SJCRH30 (cell line): Measurements from ENCODE around the gene RNF169. TPM values are rescaled to one million over a fixed set of nuclear protein-coding genes. Genes with fewer than 3 reads are reported as not detected.
A peak's percentile ranks its signal among the peaks of the same experiment; 100 is the strongest.

ENCODE experiments used
- DNase-seq, 2 experiments: peaks; one replicate each; pipeline ENCODE4 v3.0.0-alpha.2; 2015 to 2020
- H3K27ac ChIP-seq: fragments of 250-450 bp; sonication (Bioruptor Pico); 2 replicates; pipeline ENCODE4 v1.5.1; 2020; ENCODE audit warnings: mild to moderate bottlenecking, moderate library complexity
- H3K27me3 ChIP-seq: fragments of 250-450 bp; sonication (Bioruptor Pico); 2 replicates; pipeline ENCODE4 v1.5.1; 2020; ENCODE audit warnings: mild to moderate bottlenecking, moderate library complexity
- H3K36me3 ChIP-seq: fragments of 250-450 bp; sonication (Bioruptor Pico); 2 replicates; pipeline ENCODE4 v1.5.1; 2020; ENCODE audit warnings: mild to moderate bottlenecking, moderate library complexity
- H3K4me1 ChIP-seq: fragments of 250-450 bp; sonication (Bioruptor Pico); 2 replicates; pipeline ENCODE4 v1.5.1; 2020; ENCODE audit warnings: mild to moderate bottlenecking, moderate library complexity
- H3K4me3 ChIP-seq: fragments of 250-450 bp; sonication (Bioruptor Pico); 2 replicates; pipeline ENCODE4 v1.5.1; 2020; ENCODE audit warnings: mild to moderate bottlenecking, moderate library complexity
- H3K9me3 ChIP-seq: fragments of 250-450 bp; sonication (Bioruptor Pico); replicated peaks from 2 replicates; pipeline ENCODE4 v1.5.1; 2020; ENCODE audit warnings: mild to moderate bottlenecking, moderate library complexity
- total RNA-seq: library from RNA; depleted of rRNA; stranded (reverse); fragments of >200 nt; shearing (Covaris generic); gene quantifications from 2 replicates; pipeline ENCODE4 v1.2.3, GENCODE V29; 2014

RNF169 gene
- total RNA-seq, 1 experiment from 2014 or later, result 17.8 TPM

- H3K36me3 ChIP-seq, result no peaks in the 10 kb centered on the region
- H3K4me3 ChIP-seq, result no peak overlapping the region
- H3K27ac ChIP-seq, result no peak overlapping the region
- H3K9me3 ChIP-seq, result no peaks in the 10 kb centered on the region
- DNase-seq, result no peak
- H3K4me1 ChIP-seq, result 0 out of 2 replicates have a peak, but pooled peaks cover 1% of the 10 kb centered on the region
- no peaks in the 10 kb centered on the region for H3K27me3 ChIP-seq
Measured at GRCh38 chr11:74719011-74719410, 29.6 kb upstream of the RNF169 start.

GRCh38 chr11:74720596-74721478 is 27.8 kb upstream of the RNF169 start:
- H3K4me3 ChIP-seq, result no peak overlapping the region
- no peaks in the 10 kb centered on the region for H3K36me3 ChIP-seq
- peak in 1 of 2 experiments; percentile 22 for DNase-seq
- no peaks in the 10 kb centered on the region for H3K27me3 ChIP-seq
- H3K27ac ChIP-seq, result no peak overlapping the region
- no peaks in the 10 kb centered on the region for H3K9me3 ChIP-seq
- peaks cover 7% of the 10 kb centered on the region for H3K4me1 ChIP-seq

GRCh38 chr11:74721479-74721835 is 27.2 kb upstream of the RNF169 start:
- no peak overlapping the region for H3K4me3 ChIP-seq
- DNase-seq, result no peak
- H3K4me1 ChIP-seq, result peaks cover 11% of the 10 kb centered on the region
- no peaks in the 10 kb centered on the region for H3K36me3 ChIP-seq
- H3K27me3 ChIP-seq, result no peaks in the 10 kb centered on the region
- H3K27ac ChIP-seq, result no peak overlapping the region
- no peaks in the 10 kb centered on the region for H3K9me3 ChIP-seq

- no peak overlapping the region for H3K4me3 ChIP-seq
- no peaks in the 10 kb centered on the region for H3K9me3 ChIP-seq
- H3K27ac ChIP-seq, result no peak overlapping the region
- no peak for DNase-seq
- H3K36me3 ChIP-seq, result no peaks in the 10 kb centered on the region
- H3K27me3 ChIP-seq, result no peaks in the 10 kb centered on the region
- H3K4me1 ChIP-seq, result peaks cover 11% of the 10 kb centered on the region
Measured at GRCh38 chr11:74723511-74723910, 25.1 kb upstream of the RNF169 start.

GRCh38 chr11:74725701-74726100 is 22.9 kb upstream of the RNF169 start:
- Histone ChIP-seq H3K27ac (peak overlapping the region; percentile 76), H3K36me3 (no peaks in the 10 kb centered on the region), H3K27me3 (no peaks in the 10 kb centered on the region), H3K4me1 (peaks cover 11% of the 10 kb centered on the region), H3K9me3 (no peaks in the 10 kb centered on the region), H3K4me3 (no peak overlapping the region)
- DNase-seq, result peak in 1 of 2 experiments; percentile 13

- Histone ChIP-seq H3K27ac (peak overlapping the region; percentile 76), H3K27me3 (no peaks in the 10 kb centered on the region), H3K9me3 (no peaks in the 10 kb centered on the region), H3K4me3 (peak overlapping the region; percentile 41), H3K36me3 (no peaks in the 10 kb centered on the region), H3K4me1 (peaks cover 11% of the 10 kb centered on the region)
- DNase-seq, result peak; percentile 92 to 95
Measured at GRCh38 chr11:74726547-74727182, 22.0 kb upstream of the RNF169 start.

- no peaks in the 10 kb centered on the region for H3K27me3 ChIP-seq
- peaks cover 11% of the 10 kb centered on the region for H3K4me1 ChIP-seq
- no peaks in the 10 kb centered on the region for H3K9me3 ChIP-seq
- no peak overlapping the region for H3K27ac ChIP-seq
- no peak overlapping the region for H3K4me3 ChIP-seq
- H3K36me3 ChIP-seq, result no peaks in the 10 kb centered on the region
- no peak for DNase-seq
Measured at GRCh38 chr11:74729397-74729796, 19.3 kb upstream of the RNF169 start.

GRCh38 chr11:74730571-74731260 is 17.9 kb upstream of the RNF169 start:
- H3K27me3 ChIP-seq, result no peaks in the 10 kb centered on the region

GRCh38 chr11:74731301-74732094 is 17.2 kb upstream of the RNF169 start, which contains the start of gene CHRDL2:
TSS of gene CHRDL2 (minus strand) at chr11:74731426. CDS start at chr11:74730888, 538 bp downstream.
- DNase-seq, result no peak
- Histone ChIP-seq H3K27ac (no peak within 1 kb of the TSS), H3K9me3 (no peaks in the 10 kb centered on the region), H3K36me3 (no peaks in the 10 kb centered on the region), H3K4me3 (no peak within 1 kb of the TSS), H3K4me1 (no peaks in the 10 kb centered on the region), H3K27me3 (no peaks in the 10 kb centered on the region)

More at GRCh38 chr11:74730571-74731260, 17.9 kb upstream of the RNF169 start:
- DNase-seq, result no peak
- Histone ChIP-seq H3K4me3 (no peak overlapping the region), H3K4me1 (peaks cover 5% of the 10 kb centered on the region), H3K9me3 (no peaks in the 10 kb centered on the region), H3K27ac (no peak overlapping the region), H3K36me3 (no peaks in the 10 kb centered on the region)

- no peaks in the 10 kb centered on the region for H3K36me3 ChIP-seq
- no peak for DNase-seq
- no peak overlapping the region for H3K27ac ChIP-seq
- no peak overlapping the region for H3K4me3 ChIP-seq
- H3K4me1 ChIP-seq, result no peaks in the 10 kb centered on the region
- no peaks in the 10 kb centered on the region for H3K27me3 ChIP-seq
- no peaks in the 10 kb centered on the region for H3K9me3 ChIP-seq
Measured at GRCh38 chr11:74734559-74734925, 14.1 kb upstream of the RNF169 start.

GRCh38 chr11:74735365-74735928 is 13.2 kb upstream of the RNF169 start:
- Histone ChIP-seq H3K27ac (no peak overlapping the region), H3K9me3 (no peaks in the 10 kb centered on the region), H3K27me3 (no peaks in the 10 kb centered on the region), H3K4me3 (no peak overlapping the region), H3K36me3 (no peaks in the 10 kb centered on the region), H3K4me1 (no peaks in the 10 kb centered on the region)
- no peak for DNase-seq

- Histone ChIP-seq H3K9me3 (no peaks in the 10 kb centered on the region), H3K4me3 (no peak overlapping the region)
Measured at GRCh38 chr11:74736031-74736430, 12.6 kb upstream of the RNF169 start.

GRCh38 chr11:74739546-74740270 is 8.9 kb upstream of the RNF169 start:
- Histone ChIP-seq H3K4me1 (no peaks in the 10 kb centered on the region), H3K9me3 (no peaks in the 10 kb centered on the region), H3K36me3 (no peaks in the 10 kb centered on the region), H3K4me3 (no peak overlapping the region), H3K27me3 (no peaks in the 10 kb centered on the region), H3K27ac (no peak overlapping the region)
- DNase-seq, result peak; percentile 53 to 79

More at GRCh38 chr11:74736031-74736430, 12.6 kb upstream of the RNF169 start:
- DNase-seq, result no peak
- Histone ChIP-seq H3K27ac (no peak overlapping the region), H3K4me1 (no peaks in the 10 kb centered on the region), H3K36me3 (no peaks in the 10 kb centered on the region), H3K27me3 (no peaks in the 10 kb centered on the region)
